GM21529 (cell line): ENCODE results near the gene ARSK.

Experiments
- ATAC-seq: cut with Tn5 transposase; IDR thresholded peaks from one replicate; pipeline ENCODE4 v1.9.1; 2021; ENCODE audit not compliant: unreplicated experiment

The ARSK gene

DNA sequence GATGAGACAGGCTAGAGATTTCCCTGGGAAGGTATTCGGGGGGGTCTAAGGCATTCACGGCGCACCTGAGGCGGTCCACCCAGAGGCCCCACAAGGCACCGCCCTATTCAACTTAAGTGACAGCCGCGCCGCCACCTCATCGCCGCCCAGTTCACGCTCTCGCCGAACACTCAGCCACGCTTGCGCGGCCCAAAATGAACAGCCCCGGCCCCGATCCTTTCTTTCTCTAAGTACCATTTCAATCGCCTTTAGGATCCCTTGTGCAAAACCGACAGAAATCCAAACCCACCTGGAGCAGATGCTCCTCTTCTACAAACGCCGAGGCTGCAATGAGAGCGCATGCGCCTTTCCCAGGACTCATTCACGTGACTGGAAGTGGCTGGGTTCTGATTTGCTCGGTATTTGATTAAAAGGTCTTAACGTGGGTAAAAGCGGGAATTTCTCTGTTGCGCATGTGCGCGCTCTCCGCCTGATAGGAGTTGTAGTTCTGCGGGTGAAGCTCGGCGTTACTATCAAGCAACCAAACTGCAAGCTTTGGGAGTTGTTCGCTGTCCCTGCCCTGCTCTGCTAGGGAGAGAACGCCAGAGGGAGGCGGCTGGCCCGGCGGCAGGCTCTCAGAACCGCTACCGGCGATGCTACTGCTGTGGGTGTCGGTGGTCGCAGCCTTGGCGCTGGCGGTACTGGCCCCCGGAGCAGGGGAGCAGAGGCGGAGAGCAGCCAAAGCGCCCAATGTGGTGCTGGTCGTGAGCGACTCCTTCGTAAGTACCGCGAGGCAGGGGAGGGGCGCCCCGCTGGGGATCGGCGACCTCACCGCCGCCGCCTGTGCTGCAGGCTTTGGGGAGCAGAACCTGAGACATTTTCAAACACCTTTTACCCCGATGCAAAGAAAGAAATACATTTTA lies at the start of gene ARSK, which contains the start of gene SKIC3:
Gene ARSK, plus strand, starts transcription at position 455 of the 902 bp plus-strand sequence. Its CDS starts 178 bp downstream, at position 633.
Gene SKIC3, minus strand, starts transcription at position 331 of the 902 bp plus-strand sequence. CDS start 7,827 bp downstream, outside the sequence.
- peak; percentile 90 for ATAC-seq

GRCh38 chr5:95508550-95508949 lies 46.4 kb upstream of the ARSK start:
- no peak for ATAC-seq

DNA sequence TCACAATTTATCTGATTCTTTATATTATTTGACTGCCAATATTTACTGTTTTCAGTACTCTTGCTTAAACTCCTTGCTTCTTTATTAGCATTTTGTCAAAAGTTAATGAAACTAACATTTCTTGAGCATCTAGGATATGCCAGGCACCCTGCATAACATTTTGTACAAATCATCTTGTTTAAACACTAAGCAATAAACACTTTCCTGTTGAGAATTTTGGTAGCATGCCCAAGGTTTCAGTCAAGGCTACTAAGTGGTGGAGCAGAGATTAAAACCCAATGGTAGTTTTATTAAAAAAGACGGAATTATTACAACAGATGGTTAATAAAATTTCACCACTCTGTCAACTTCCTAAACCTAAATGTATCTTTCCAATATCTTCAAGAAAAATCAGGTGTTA lies 43.3 kb upstream of the ARSK start:
- no peak for ATAC-seq

DNA sequence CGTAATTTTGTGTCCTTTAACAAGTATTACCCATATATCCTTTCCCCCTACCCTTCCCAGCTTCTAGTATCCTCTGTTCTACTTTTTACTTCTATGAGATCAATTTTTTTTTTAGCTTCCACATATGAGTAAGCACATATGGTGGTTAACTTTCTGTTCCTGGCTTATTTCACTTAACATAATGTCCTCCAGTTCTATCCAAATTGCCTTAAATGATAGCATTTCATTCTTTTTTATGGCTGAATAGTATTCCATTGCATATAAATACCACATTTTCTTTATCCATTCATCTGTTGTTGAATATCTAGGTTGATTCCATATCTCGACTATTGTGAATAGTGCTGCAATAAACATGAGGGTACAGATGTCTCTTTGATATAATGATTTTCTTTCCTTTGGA lies 36.5 kb upstream of the ARSK start:
- no peak for ATAC-seq

DNA sequence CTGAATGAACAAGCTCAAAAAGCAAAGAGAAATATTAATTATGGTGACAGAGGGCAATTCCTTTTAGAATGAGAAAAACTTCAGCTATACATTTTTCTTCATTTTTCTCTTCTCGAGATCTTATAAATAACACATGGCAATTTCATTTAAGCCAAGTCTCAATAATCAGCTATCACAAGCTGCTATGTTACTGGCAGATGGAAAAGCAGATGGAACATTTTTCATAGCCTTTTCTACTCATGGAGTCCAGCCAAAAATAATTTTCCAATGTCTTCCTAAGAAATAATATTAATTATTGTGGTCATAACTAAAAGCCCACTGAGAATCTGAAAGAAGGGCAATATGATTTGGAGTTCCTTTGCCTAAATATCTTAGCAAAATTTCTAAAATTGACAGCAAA lies 35.8 kb upstream of the ARSK start:
- no peak for ATAC-seq

DNA sequence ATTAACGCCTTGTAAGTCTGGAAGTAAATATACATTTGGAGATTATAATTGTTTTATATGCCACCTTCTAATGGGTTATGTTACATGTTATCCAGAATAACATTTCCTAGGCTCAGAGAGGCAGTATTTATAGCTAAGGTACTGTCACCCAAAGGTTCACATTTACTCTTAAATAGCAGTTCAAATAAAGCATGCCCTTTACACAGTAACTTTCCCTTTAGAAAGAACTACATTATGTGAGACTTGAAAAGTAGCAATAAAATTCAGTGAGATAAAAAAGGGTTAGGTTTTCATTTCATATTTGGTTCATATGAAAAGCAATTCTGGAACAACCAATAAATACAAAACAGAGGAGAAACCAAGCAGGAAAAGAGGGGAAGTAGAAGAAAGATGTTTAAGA lies 35.2 kb upstream of the ARSK start:
- no peak for ATAC-seq

GRCh38 chr5:95520206-95520605 lies 34.7 kb upstream of the ARSK start:
- no peak for ATAC-seq

GRCh38 chr5:95524423-95524822 lies 30.5 kb upstream of the ARSK start:
- ATAC-seq: no peak

GRCh38 chr5:95526871-95527270 lies 28.0 kb upstream of the ARSK start:
- no peak for ATAC-seq

GRCh38 chr5:95528565-95528964 lies 26.3 kb upstream of the ARSK start:
- ATAC-seq: no peak

- ATAC-seq: no peak
These were observed 24.5 kb upstream of the ARSK start for GRCh38 chr5:95530416-95530815.

- no peak for ATAC-seq
These were observed 23.4 kb upstream of the ARSK start for GRCh38 chr5:95531491-95531890.

DNA sequence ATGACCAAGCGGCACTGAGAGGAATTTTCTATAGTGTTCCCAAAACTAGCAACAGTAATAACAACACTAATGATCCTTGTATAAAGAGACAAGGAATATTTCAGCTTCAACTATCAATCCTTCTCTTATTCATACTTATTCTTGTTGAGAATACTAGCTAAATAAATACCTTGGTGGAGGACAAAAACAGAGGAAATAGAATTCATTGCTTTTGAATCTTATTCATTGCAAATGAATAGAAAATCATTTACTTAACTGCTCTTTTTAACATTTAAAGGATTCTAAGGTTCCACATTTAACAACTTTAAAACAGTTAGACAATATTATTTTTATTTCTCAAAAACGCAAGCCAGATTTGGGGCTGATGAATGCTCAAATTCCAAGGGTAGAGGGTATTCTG lies 22.5 kb upstream of the ARSK start:
- ATAC-seq: no peak

DNA sequence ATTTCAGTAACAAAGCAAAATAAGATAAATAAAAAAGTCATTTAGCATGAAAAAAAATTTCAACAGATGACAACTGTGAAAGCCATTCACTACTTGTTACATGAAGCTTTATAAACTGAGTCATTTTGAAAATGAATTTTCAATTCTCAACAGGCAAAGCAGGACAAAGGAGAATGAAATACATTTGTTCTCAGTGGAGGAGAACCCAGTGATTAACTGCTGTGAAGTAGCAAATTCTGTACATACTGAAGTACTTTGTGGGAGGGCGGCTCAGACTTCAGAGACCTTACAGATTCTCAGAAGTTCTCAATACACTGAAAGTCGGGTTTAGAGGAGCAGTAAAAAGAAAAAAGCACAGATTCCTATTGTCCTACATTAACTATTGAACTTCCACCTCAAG lies 21.8 kb upstream of the ARSK start:
- ATAC-seq: no peak

DNA sequence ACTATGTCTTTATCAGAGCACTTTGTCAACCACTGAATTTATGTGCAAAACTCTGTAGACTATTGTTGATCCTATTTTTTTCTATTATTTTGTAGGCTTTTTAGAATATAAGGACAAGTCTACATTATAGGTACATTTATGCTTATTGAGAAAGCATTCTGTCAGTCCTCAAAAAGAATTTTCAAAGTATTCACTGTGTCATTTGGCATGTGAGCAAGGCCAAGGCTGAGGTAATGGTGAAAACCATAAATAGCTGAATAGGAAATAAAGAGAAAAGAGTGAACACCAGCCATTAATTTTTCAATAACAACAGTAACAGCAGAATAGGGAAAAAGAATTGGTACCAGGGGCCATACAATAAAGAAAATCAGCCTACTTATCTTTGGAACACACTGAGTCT lies 21.1 kb upstream of the ARSK start:
- ATAC-seq: no peak

DNA sequence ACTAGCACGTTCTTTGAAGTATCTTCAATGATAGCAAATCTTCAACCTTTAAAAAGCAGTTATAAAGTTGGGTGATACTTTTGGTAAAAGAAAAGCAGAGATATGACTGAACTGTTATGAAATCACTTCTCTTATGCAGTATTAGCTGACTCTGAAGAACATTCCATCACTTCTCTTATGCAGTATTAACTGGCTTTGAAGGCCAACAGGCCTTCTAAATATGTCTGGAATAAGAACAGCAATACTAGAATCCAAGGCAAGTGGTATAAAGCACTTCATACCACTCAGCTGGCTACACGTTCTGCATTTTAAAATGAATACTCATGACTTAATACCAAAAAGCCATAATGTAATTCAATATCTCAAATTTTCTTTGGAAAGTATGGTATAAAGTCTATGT lies 17.4 kb upstream of the ARSK start:
- no peak for ATAC-seq

DNA sequence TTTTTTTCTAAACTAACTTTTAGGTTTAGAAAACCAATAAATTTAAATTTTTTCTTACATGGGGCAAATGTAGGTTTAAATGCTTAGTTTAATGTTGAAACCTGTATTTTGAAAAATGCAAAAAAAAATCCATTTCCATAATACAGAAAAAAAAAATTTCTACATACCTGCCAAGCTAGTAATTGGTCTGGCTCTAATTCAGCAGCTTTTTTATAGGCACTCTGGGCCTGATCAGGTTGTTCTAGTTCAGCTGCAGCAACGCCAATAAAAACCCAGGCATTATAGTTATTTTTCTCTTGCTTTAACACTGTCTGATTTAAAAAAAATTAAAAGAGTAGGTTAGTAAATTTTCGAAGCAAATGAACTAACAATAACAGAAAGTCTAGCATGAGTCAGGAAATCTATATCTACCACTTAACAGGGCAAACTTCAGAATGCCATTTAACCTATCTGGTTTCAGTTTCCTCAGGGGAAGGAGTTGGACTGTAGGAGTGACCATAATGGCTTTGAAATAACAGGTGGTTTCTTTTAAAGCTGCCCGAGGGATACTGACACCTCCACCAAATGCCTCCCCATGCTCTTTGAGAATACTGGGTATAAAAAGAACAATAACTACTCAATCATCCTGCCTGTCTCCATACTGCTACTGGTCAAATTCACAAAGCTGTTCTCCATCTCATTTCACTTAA lies 11.7 kb upstream of the ARSK start:
- peak; percentile 63 for ATAC-seq

- ATAC-seq: no peak
These were observed 5.9 kb upstream of the ARSK start for GRCh38 chr5:95549030-95549429.

DNA sequence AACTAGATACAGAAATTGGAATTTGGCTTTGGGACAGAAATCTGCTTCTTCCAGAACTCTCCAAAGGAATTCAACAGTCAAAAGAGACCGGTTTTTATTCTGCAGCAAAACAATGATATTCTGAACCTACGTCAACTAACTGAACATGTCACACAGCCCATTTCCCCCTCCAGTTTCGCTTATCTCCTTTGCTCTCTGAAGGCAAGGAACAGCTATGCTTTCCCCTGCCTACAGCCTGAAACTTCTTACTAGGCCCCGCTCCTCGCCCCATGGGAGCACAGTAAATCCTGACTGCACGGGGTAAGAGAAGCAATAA lies 612 bp upstream of the ARSK start:
- ATAC-seq: peak; percentile 24

DNA sequence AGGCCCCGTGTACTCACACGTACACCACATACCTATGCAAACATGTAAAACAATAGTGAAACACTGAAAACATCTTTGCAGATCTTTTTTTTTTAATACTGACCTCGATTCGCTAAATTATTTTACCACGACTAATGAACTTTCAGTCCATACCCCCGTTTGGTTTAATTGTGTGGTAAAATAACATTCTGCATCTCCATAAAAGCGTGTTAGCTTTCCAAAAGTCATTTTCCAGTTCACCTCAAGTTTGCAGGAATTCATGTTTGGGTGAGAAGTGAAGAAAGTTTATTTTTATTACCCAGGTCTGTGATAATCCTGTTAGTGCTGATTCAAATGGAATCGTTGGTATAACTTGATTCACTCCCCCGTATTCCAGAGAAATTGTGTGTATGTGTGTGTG lies 652 bp downstream of the ARSK start:
- no peak for ATAC-seq

- ATAC-seq: no peak
These were observed 2.9 kb downstream of the ARSK start for GRCh38 chr5:95557841-95558240.

GRCh38 chr5:95562282-95562681 lies 7.4 kb downstream of the ARSK start:
- no peak for ATAC-seq
